Retinal pigment epithelial cell (primary cell): ENCODE results near the gene YIPF3.

ENCODE experiments used
- DNase-seq: peaks from one replicate; pipeline ENCODE4 v3.0.0-alpha.2; 2010; ENCODE audit warnings: low read depth
- H3K4me3 ChIP-seq: 2 replicates; pipeline ENCODE4 v1.5.1; 2011; ENCODE audit warnings: mild to moderate bottlenecking, low read length, control low read depth, moderate library complexity
- TF ChIP-seq, protein P1 (sequence below): conservative IDR thresholded peaks from 2 replicates; pipeline ENCODE4 v1.5.1; 2011; ENCODE audit warnings: low read depth, low read length, control low read depth, inconsistent platforms

YIPF3 gene

DNA sequence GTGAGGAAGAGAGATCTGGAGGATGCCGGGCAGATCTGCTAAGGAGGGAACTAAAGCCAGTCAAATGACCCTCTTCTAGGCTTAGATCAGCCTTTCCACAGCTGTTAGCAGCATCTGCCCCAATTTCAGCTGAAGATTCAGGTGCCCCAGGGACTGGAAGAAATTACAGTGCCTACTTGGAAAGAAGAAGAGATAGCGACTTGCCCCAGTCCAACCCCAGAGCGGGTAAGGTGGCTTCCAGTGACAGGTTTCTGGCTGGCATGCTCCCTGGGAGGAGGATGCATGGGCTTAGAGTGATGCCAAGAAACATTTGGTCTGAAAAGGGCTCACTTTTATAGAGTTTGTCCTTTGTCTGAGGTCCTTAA, 38.7 kb downstream of the YIPF3 start:
- DNase-seq, result no peak
- peak overlapping the region; percentile 77 for H3K4me3 ChIP-seq
- TF ChIP-seq, protein P1, sequence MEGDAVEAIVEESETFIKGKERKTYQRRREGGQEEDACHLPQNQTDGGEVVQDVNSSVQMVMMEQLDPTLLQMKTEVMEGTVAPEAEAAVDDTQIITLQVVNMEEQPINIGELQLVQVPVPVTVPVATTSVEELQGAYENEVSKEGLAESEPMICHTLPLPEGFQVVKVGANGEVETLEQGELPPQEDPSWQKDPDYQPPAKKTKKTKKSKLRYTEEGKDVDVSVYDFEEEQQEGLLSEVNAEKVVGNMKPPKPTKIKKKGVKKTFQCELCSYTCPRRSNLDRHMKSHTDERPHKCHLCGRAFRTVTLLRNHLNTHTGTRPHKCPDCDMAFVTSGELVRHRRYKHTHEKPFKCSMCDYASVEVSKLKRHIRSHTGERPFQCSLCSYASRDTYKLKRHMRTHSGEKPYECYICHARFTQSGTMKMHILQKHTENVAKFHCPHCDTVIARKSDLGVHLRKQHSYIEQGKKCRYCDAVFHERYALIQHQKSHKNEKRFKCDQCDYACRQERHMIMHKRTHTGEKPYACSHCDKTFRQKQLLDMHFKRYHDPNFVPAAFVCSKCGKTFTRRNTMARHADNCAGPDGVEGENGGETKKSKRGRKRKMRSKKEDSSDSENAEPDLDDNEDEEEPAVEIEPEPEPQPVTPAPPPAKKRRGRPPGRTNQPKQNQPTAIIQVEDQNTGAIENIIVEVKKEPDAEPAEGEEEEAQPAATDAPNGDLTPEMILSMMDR, result no peak

DNA sequence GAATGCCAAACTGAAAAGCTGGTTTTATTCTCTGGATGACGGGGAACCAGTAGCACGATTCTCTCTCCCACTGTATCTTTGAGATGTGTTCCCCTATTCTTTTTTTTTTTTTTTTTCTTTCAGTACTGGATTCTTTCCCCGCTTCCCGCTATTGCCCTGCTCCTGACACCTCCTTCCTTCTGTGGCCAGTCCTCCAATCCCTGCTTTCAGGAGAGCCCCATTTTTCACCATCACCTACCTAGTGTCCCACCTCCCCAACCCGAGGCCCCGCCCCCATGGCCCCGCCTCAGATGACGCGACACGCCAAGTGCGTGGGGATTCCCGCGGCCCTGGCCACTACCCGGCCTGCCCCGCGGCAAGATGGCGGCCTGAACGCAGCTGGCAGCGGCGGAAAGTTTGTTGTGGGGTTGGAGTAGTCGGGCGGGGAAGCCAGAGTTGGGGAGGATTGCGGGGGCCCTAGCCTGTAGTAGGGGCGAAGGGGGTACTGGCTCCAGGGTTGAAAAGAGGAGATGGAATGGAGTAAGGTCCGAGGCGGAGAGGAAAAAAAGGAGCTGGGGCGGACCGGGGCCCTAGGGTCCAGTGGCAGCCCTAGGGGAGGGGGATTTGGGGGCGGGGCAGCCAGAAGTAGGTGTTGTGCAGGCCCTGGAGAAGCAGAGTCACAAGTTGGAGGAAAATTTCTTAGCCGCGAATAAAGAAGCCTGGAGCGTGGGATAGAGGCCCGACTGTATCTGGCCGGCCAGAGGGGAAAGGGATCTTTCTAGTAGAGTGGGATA, 39.3 kb downstream of the YIPF3 start, which contains the start of gene TJAP1:
Gene TJAP1, plus strand, starts transcription at position 336 of the 773 bp plus-strand sequence. CDS start 21,432 bp downstream, outside the sequence.
- TF ChIP-seq, protein P1, result no peak
- H3K4me3 ChIP-seq, result peak within 1 kb of the TSS; percentile 77
- DNase-seq, result no peak

- H3K4me3 ChIP-seq, result peak overlapping the region; percentile 77
- TF ChIP-seq, protein P1, result no peak
- DNase-seq, result no peak
Observed at GRCh38 chr6:43476746-43477145, 40.0 kb downstream of the YIPF3 start.

DNA sequence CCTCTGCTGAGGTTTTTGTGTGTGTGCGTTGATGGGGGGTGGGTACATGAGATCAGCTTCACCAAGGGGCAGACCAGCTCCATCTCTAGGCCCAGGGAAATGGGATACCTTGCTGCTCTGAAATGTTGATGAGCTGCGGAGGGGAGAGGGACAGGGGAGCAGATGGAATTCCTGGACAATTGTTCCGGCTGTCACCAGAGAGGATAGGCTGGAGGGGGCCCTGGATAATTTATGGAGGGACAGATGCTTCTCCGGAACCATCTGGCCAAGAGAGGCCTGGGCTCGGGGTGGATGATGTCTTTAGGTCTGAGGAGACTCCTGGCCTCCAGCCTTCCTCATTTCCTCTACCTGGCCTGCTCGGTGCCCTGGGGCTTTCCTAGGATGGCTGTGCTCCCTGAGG, 41.2 kb downstream of the YIPF3 start:
- no peak overlapping the region for H3K4me3 ChIP-seq
- TF ChIP-seq, protein P1, result no peak
- DNase-seq, result no peak

DNA sequence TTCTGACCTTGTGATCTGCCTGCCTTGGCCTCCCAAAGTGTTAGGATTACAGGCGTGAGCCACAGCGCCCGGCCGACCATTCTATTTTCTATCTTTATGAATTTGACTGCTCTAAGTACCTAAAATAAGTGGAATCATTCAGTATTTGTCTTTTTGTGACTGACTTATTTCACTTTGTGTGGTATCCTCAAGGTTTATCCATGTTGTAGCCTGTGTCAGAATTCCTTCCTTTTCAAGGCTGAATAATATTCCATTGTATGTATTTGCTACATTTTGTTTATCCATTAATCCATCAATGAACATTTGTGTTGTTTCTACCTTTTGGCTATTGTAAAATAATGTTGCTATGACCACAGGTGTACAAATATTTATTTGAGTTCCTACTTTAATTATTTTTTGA, 44.2 kb downstream of the YIPF3 start:
- DNase-seq, result no peak
- TF ChIP-seq, protein P1, result no peak
- no peak overlapping the region for H3K4me3 ChIP-seq

GRCh38 chr6:43471399-43471798, 45.3 kb downstream of the YIPF3 start:
- TF ChIP-seq, protein P1, result no peak
- no peak overlapping the region for H3K4me3 ChIP-seq
- DNase-seq, result no peak

- TF ChIP-seq, protein P1, result no peak
- no peak for DNase-seq
- H3K4me3 ChIP-seq, result no peak overlapping the region
Observed at GRCh38 chr6:43469947-43470346, 46.8 kb downstream of the YIPF3 start.
